Activated CD4-positive, alpha-beta T cell treated with anti-CD3 and anti-CD28 coated beads for 36 hours (primary cell): ENCODE data around the gene ARSG. TPM values are rescaled to one million over a fixed set of nuclear protein-coding genes. Genes with fewer than 3 reads are reported as not detected.

Experiments
- ATAC-seq: fragments of 200-7000 bp; cut with Tn5 transposase; one replicate; pipeline ENCODE4 v1.10.0; 2021; ENCODE audit warnings: mild to moderate bottlenecking, moderate library complexity
- CTCF ChIA-PET: fragments of 350-600 bp; sonication (Branson Sonifier 250); formaldehyde crosslinking; loops from one replicate; lab custom pipeline; 2021; ENCODE audit warnings: antibody characterized with exemption; lab: Charles Lee
- POLR2A ChIA-PET: fragments of 350-600 bp; sonication (Branson Sonifier 250); formaldehyde crosslinking; loops from one replicate; lab custom pipeline; 2021; ENCODE audit warnings: antibody characterized with exemption, inconsistent platforms; lab: Charles Lee
- DNase-seq: peaks from one replicate; pipeline ENCODE4 v3.0.0-alpha.2; 2020
- H3K27ac Mint-ChIP-seq: one replicate; pipeline ENCODE4 v1.8.0; 2021; ENCODE audit warnings: mixed read lengths
- H3K27me3 Mint-ChIP-seq: one replicate; pipeline ENCODE4 v1.8.0; 2021; ENCODE audit warnings: mixed read lengths
- H3K36me3 Mint-ChIP-seq: one replicate; pipeline ENCODE4 v1.8.0; 2021; ENCODE audit warnings: low read depth, mixed read lengths
- H3K4me1 Mint-ChIP-seq: one replicate; pipeline ENCODE4 v1.8.0; 2021; ENCODE audit warnings: mixed read lengths
- H3K4me3 Mint-ChIP-seq: one replicate; pipeline ENCODE4 v1.8.0; 2021; ENCODE audit warnings: mild to moderate bottlenecking, moderate library complexity, mixed read lengths
- H3K9me3 Mint-ChIP-seq: one replicate; pipeline ENCODE4 v1.8.0; 2021; ENCODE audit warnings: low read depth, mixed read lengths
- intact Hi-C, 2 experiments: fragments of 100-400 bp; cut with DNase I in 1 of 2; cut with micrococcal nuclease in 1 of 2; formaldehyde crosslinking; loops; one replicate each; pipeline versions ENCODE4 v1.14.2 to v1.15.1; 2022 to 2024; cut with DNase I, micrococcal nuclease
- total RNA-seq, 2 experiments: library from RNA; stranded (reverse); gene quantifications; one replicate each; pipeline ENCODE4 v1.2.3, GENCODE V29; 2021

Gene ARSG
- total RNA-seq, 2 experiments from 2014 or later = 7.8 to 10.9 TPM

DNA sequence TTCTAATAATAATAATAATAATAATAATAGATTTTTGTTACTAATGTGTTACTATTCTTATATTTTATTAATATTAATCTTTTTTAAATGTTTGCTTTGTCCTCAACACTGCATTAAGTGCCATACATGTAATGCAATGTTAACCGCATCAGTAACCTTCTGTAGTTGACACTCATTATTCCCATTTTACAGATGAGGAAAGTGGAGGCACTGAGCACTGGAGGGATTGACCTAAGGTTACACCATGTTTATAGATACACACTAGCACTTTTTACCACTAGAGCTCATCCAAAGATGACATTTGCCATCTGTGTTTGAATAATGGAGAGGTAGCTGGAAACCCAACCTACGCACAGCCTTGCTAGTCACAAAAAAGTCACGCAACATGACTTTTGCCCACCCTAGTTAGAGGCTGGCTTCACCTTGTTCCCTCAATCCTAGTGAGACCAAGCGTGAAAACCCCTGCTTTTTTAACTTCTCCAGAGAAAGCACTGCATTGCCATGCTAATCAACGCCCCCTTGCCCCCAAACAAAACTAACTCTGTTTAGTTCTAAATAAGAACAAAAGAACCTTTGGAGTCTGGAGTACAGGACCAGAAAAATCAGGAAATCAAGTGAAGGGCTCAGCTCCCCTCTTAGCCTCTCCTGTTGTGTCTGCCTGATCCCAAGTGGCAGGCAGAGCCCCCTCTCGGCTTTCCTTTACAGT is 2.3 kb downstream of the ARSG start:
- peaks cover 66% of the 10 kb centered on the region for H3K4me1 Mint-ChIP-seq
- ChIA-PET CTCF (interaction anchor here (0.9 to 1.6 kb wide), 2 partner anchors 56 to 212 kb away, joined by 3 read pairs; no protein-coding TSS in a partner anchor), POLR2A (no interaction called here)
- H3K4me3 Mint-ChIP-seq = no peak overlapping the region
- ATAC-seq (no peak), DNase-seq (no peak)
- intact Hi-C loops = loop anchor here in 1 of 2 experiments (5.0 kb wide), 1 partner anchor 191 kb away; no protein-coding TSS in a partner anchor
- no peak overlapping the region for H3K27ac Mint-ChIP-seq
- H3K36me3 Mint-ChIP-seq = peaks cover 4% of the 10 kb centered on the region
- no peaks in the 10 kb centered on the region for H3K27me3 Mint-ChIP-seq
- no peaks in the 10 kb centered on the region for H3K9me3 Mint-ChIP-seq

DNA sequence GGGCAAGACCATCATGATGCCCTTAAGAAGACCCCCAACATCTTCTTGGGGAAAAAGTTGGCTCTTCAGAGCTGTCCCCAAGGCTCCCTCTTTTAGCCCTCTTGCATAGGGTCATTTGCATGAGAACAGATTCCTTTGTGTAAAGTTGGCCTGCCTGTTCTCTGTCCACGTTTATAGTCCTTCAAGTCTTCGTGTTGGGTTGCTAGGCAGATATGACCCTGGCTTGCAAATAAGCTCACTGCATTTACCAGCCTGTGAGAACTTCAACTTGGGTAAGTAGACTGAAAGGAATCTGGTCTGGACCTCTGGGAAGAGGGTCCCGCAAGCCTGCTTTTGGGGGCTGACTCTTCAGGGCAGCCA is 2.9 kb downstream of the ARSG start:
- intact Hi-C loops = loop anchor here in 1 of 2 experiments (5.0 kb wide), 1 partner anchor 192 kb away; no protein-coding TSS in a partner anchor
- Mint-ChIP-seq H3K4me1 (peaks cover 61% of the 10 kb centered on the region), H3K36me3 (peaks cover 2% of the 10 kb centered on the region), H3K4me3 (no peak overlapping the region), H3K9me3 (no peaks in the 10 kb centered on the region), H3K27ac (no peak overlapping the region), H3K27me3 (no peaks in the 10 kb centered on the region)
- DNase-seq (no peak), ATAC-seq (no peak)
- CTCF ChIA-PET = interaction anchor here (0.9 kb wide), 1 partner anchor 56 kb away, joined by 3 read pairs; no protein-coding TSS in a partner anchor
- POLR2A ChIA-PET = no interaction called here

DNA sequence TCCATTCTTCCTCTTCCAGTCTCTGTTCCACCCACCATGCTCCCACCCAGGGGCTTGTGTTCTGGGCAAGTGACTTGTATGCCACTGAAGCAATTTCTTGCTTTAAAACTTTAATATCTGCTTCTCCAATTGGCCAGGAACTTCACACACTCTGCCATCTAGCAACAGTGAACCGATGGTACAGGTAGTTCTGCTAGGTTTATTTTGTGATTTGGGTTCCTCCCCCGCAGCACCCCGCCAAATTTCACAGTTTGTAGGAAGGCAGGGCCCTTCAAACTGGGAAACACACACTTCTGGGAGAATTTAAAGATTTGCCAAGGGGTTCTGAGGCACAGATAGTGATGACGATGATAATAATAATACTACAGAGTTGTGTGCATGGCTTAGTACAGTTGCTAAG is 3.3 kb downstream of the ARSG start:
- POLR2A ChIA-PET = no interaction called here
- intact Hi-C loops = loop anchor here in 1 of 2 experiments (5.0 kb wide), 1 partner anchor 192 kb away; no protein-coding TSS in a partner anchor
- H3K4me1 Mint-ChIP-seq = peaks cover 57% of the 10 kb centered on the region
- no peak overlapping the region for H3K4me3 Mint-ChIP-seq
- H3K36me3 Mint-ChIP-seq = no peaks in the 10 kb centered on the region
- no peak overlapping the region for H3K27ac Mint-ChIP-seq
- no peaks in the 10 kb centered on the region for H3K9me3 Mint-ChIP-seq
- no peak for ATAC-seq
- H3K27me3 Mint-ChIP-seq = no peaks in the 10 kb centered on the region
- CTCF ChIA-PET = interaction anchor here (0.9 kb wide), 1 partner anchor 57 kb away, joined by 3 read pairs; no protein-coding TSS in a partner anchor
- DNase-seq = no peak

DNA sequence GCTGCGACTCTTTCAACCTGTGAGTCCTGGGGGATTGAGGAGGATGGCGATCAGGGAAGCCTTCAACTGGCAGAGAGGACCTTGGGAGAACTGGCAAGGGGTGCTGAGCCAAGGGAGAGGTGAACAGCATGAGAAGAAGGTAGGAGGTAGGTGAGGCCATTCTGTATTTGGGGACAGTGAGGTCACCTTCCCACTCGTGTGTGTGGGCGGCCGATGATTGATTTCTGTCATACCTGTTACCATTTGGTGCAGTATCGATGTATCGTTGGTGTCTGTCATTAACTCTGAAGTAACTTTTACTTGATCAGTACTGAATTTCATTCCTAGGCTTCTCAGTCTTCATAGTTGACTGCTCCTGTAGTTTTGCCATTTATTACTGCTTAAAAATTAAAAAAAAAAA is 3.8 kb downstream of the ARSG start:
- CTCF ChIA-PET = no interaction called here

GRCh38 chr17:68296217-68297191 is 5.2 kb downstream of the ARSG start:
- peak overlapping the region; percentile 69 for H3K27ac Mint-ChIP-seq
- CTCF ChIA-PET = interaction anchor here (0.6 to 1.1 kb wide), 2 partner anchors 141 to 162 kb away, joined by 3 to 4 read pairs; no protein-coding TSS in a partner anchor
- no peaks in the 10 kb centered on the region for H3K27me3 Mint-ChIP-seq
- no peaks in the 10 kb centered on the region for H3K36me3 Mint-ChIP-seq
- ATAC-seq = peak; percentile 40
- DNase-seq = peak; percentile 79
- intact Hi-C loops = loop anchor here in 1 of 2 experiments (1.0 kb wide), 1 partner anchor 14 kb away; no protein-coding TSS in a partner anchor
- peak overlapping the region; percentile 31 for H3K4me3 Mint-ChIP-seq
- POLR2A ChIA-PET = no interaction called here
- H3K9me3 Mint-ChIP-seq = no peaks in the 10 kb centered on the region
- peaks cover 50% of the 10 kb centered on the region for H3K4me1 Mint-ChIP-seq

More for the DNA sequence above, 3.8 kb downstream of the ARSG start:
- H3K4me3 Mint-ChIP-seq = no peak overlapping the region
- H3K36me3 Mint-ChIP-seq = no peaks in the 10 kb centered on the region
- intact Hi-C loops = no loop called here
- H3K27ac Mint-ChIP-seq = peak overlapping the region; percentile 13
- no peaks in the 10 kb centered on the region for H3K27me3 Mint-ChIP-seq
- POLR2A ChIA-PET = no interaction called here
- H3K4me1 Mint-ChIP-seq = peaks cover 52% of the 10 kb centered on the region
- ATAC-seq (no peak), DNase-seq (peak; percentile 72)
- no peaks in the 10 kb centered on the region for H3K9me3 Mint-ChIP-seq

DNA sequence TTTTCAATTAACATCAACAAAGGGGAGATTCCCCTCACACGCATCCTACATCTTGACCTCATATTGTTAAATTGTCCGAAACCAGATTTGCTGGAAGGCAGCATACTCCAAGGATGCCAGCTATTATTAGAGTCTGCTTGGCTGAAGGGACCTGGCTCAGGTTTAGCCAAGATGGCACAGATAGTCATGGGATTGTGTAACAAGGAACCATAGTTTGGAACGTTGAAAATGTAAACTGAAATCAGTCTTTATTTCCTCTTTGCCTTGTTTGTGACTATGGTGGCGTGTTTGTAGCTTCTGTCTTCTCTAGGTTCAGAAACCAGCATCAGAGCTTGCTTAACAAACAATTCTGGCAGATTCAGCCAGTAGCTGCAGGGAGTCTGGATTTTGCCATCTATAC is 5.9 kb downstream of the ARSG start:
- intact Hi-C loops = no loop called here
- Mint-ChIP-seq H3K4me3 (peak overlapping the region; percentile 31), H3K9me3 (no peaks in the 10 kb centered on the region), H3K27ac (peak overlapping the region; percentile 69), H3K27me3 (no peaks in the 10 kb centered on the region), H3K4me1 (peaks cover 50% of the 10 kb centered on the region), H3K36me3 (no peaks in the 10 kb centered on the region)
- POLR2A ChIA-PET = no interaction called here
- CTCF ChIA-PET = interaction anchor here (0.6 to 1.1 kb wide), 3 partner anchors 141 to 857 kb away, joined by 3 to 4 read pairs (median 3); no protein-coding TSS in a partner anchor
- ATAC-seq (no peak), DNase-seq (no peak)

GRCh38 chr17:68298601-68299000 is 7.3 kb downstream of the ARSG start:
- Mint-ChIP-seq H3K4me1 (peaks cover 39% of the 10 kb centered on the region), H3K27me3 (no peaks in the 10 kb centered on the region), H3K9me3 (no peaks in the 10 kb centered on the region), H3K4me3 (no peak overlapping the region), H3K36me3 (no peaks in the 10 kb centered on the region), H3K27ac (no peak overlapping the region)
- ChIA-PET CTCF (no interaction called here), POLR2A (no interaction called here)
- no peak for ATAC-seq
- DNase-seq = no peak
- intact Hi-C loops = no loop called here

- H3K4me1 Mint-ChIP-seq = peaks cover 29% of the 10 kb centered on the region
- no peaks in the 10 kb centered on the region for H3K27me3 Mint-ChIP-seq
Observed at GRCh38 chr17:68299817-68300216, 8.5 kb downstream of the ARSG start.

DNA sequence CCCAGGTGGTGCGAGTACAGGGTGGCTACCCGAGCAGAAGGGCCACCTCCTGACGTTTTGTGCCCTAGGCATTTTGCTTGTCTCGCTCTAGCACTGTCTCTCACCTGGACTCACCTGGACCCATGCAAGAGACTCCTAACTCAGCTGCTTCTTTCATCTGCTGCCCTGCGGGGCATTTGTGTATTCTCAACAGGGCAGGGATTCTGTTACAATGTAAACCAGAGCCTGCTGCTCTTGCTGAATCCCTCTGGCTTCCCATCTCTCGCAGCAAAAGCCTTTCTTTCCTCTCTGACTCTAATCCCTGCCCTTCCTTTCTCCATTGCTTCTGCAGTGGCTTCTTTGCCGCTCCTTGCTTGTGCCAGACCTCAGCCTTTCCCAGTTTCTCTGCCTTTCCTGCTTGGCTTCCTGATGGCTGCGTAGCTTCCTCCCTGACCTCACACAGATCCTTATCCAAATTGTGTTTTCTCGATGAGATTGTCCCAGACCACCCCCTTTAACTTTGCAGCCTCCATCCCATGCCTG is 10.2 kb downstream of the ARSG start:
- CTCF ChIA-PET = interaction anchor here (0.7 kb wide), 1 partner anchor 162 kb away, joined by 3 read pairs; no protein-coding TSS in a partner anchor
- intact Hi-C loops = no loop called here

More at GRCh38 chr17:68299817-68300216, 8.5 kb downstream of the ARSG start:
- no peak for DNase-seq
- Mint-ChIP-seq H3K27ac (no peak overlapping the region), H3K9me3 (no peaks in the 10 kb centered on the region), H3K4me3 (no peak overlapping the region), H3K36me3 (no peaks in the 10 kb centered on the region)
- ATAC-seq = no peak
- intact Hi-C loops = no loop called here
- CTCF ChIA-PET = interaction anchor here (0.5 kb wide), 1 partner anchor 35 kb away, joined by 3 read pairs; no protein-coding TSS in a partner anchor
- POLR2A ChIA-PET = no interaction called here

DNA sequence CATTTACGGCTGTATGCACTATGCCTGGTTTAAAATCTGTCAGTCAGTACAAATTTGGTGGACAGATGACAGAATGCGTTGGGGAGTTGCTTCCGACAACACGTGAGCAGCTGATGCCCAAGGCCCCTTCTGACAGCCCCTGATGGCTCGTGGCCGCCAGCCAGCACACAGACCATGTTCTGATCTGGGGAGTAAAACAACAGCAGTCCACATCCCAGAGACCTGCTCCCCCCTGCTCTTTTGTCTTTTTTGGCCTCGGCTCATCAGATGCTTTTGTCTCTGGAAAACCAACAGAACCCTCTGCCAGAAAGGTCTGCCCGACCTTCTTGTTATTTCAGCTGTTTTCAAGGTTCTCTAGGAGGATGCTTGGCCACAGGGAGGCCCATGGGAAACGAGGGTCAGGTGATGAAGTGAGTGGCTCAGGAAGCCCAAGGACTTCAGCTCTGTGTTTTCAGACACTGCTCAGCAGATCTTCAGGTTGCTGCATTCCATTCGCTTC is 10.8 kb downstream of the ARSG start:
- ChIA-PET POLR2A (interaction anchor here (0.6 kb wide), 1 partner anchor 263 kb away, joined by 4 read pairs; no protein-coding TSS in a partner anchor), CTCF (interaction anchor here (0.7 kb wide), 1 partner anchor 162 kb away, joined by 3 read pairs; no protein-coding TSS in a partner anchor)

More for the DNA sequence above, 10.2 kb downstream of the ARSG start:
- Mint-ChIP-seq H3K27ac (no peak overlapping the region), H3K36me3 (no peaks in the 10 kb centered on the region), H3K27me3 (no peaks in the 10 kb centered on the region), H3K4me3 (no peak overlapping the region), H3K9me3 (no peaks in the 10 kb centered on the region), H3K4me1 (peaks cover 18% of the 10 kb centered on the region)
- POLR2A ChIA-PET = no interaction called here
- DNase-seq = no peak
- ATAC-seq = no peak

More for the DNA sequence above, 10.8 kb downstream of the ARSG start:
- intact Hi-C loops = no loop called here
- peaks cover 15% of the 10 kb centered on the region for H3K4me1 Mint-ChIP-seq
- H3K36me3 Mint-ChIP-seq = no peaks in the 10 kb centered on the region
- ATAC-seq (no peak), DNase-seq (no peak)
- no peaks in the 10 kb centered on the region for H3K27me3 Mint-ChIP-seq
- no peaks in the 10 kb centered on the region for H3K9me3 Mint-ChIP-seq
- no peak overlapping the region for H3K27ac Mint-ChIP-seq
- no peak overlapping the region for H3K4me3 Mint-ChIP-seq
